Activated T-helper 17 cell treated with anti-CD3 and anti-CD28 coated beads, Interleukin-2, amount 50 U/mL, for 72 hours (primary cell): Measurements from ENCODE around the gene AUTS2. TPM values are rescaled to one million over a fixed set of nuclear protein-coding genes. Genes with fewer than 3 reads are reported as not detected.
"Not testable (repeated sequence)": the region's sequence is repeated elsewhere in the genome, so short reads cannot be mapped to it uniquely, and the experiment has no call there.

Experiments used
- ATAC-seq: fragments of 150-1000 bp; cut with Tn5 transposase; replicated peaks from 2 replicates; pipeline ENCODE4 v1.10.0; 2021; ENCODE audit warnings: mild to moderate bottlenecking, moderate library complexity
- H3K27ac Mint-ChIP-seq: one replicate; pipeline ENCODE4 v1.8.0; 2022; ENCODE audit warnings: mixed read lengths
- H3K27me3 Mint-ChIP-seq: one replicate; pipeline ENCODE4 v1.8.0; 2022; ENCODE audit warnings: mixed read lengths
- H3K36me3 Mint-ChIP-seq: one replicate; pipeline ENCODE4 v1.8.0; 2022; ENCODE audit warnings: low read depth, mild to moderate bottlenecking, mixed read lengths
- H3K4me1 Mint-ChIP-seq: one replicate; pipeline ENCODE4 v1.8.0; 2022; ENCODE audit warnings: mixed read lengths
- H3K4me3 Mint-ChIP-seq: one replicate; pipeline ENCODE4 v1.8.0; 2022; ENCODE audit warnings: mild to moderate bottlenecking, mixed read lengths
- H3K9me3 Mint-ChIP-seq: one replicate; pipeline ENCODE4 v1.8.0; 2022; ENCODE audit warnings: mixed read lengths
- total RNA-seq, 2 donors: library from RNA; stranded (reverse); gene quantifications; one replicate each; pipeline ENCODE4 v1.2.3, GENCODE V29; 2022

AUTS2 gene
- total RNA-seq, 2 donors from 2014 or later = 20.1 to 39.9 TPM

- no peak for ATAC-seq
- Mint-ChIP-seq H3K36me3 (no peaks in the 10 kb centered on the region), H3K4me1 (peaks cover 3% of the 10 kb centered on the region), H3K27me3 (no peaks in the 10 kb centered on the region), H3K4me3 (no peak overlapping the region), H3K9me3 (no peaks in the 10 kb centered on the region), H3K27ac (no peak overlapping the region)
These were observed 762.3 kb downstream of the AUTS2 start for GRCh38 chr7:70360557-70360956.

GRCh38 chr7:70361821-70362220 lies 763.5 kb downstream of the AUTS2 start:
- Mint-ChIP-seq H3K36me3 (no peaks in the 10 kb centered on the region), H3K27ac (no peak overlapping the region), H3K9me3 (peaks cover 7% of the 10 kb centered on the region), H3K4me3 (no peak overlapping the region), H3K27me3 (no peaks in the 10 kb centered on the region), H3K4me1 (peaks cover 3% of the 10 kb centered on the region)
- peak; percentile 64 for ATAC-seq

- H3K27ac Mint-ChIP-seq, ATAC-seq, H3K9me3 Mint-ChIP-seq, H3K4me3 Mint-ChIP-seq, H3K27me3 Mint-ChIP-seq, H3K36me3 Mint-ChIP-seq, H3K4me1 Mint-ChIP-seq: not testable (repeated sequence)
These were observed 766.1 kb downstream of the AUTS2 start for GRCh38 chr7:70364393-70364792.

- H3K36me3 Mint-ChIP-seq = no peaks in the 10 kb centered on the region
- H3K4me3 Mint-ChIP-seq = no peak overlapping the region
- H3K27ac Mint-ChIP-seq = no peak overlapping the region
- no peak for ATAC-seq
- no peaks in the 10 kb centered on the region for H3K4me1 Mint-ChIP-seq
- H3K9me3 Mint-ChIP-seq = peaks cover under 1% of the 10 kb centered on the region
- no peaks in the 10 kb centered on the region for H3K27me3 Mint-ChIP-seq
These were observed 773.4 kb downstream of the AUTS2 start for GRCh38 chr7:70371652-70372051.

- no peak overlapping the region for H3K4me3 Mint-ChIP-seq
- no peaks in the 10 kb centered on the region for H3K4me1 Mint-ChIP-seq
- no peaks in the 10 kb centered on the region for H3K36me3 Mint-ChIP-seq
- H3K9me3 Mint-ChIP-seq = no peaks in the 10 kb centered on the region
- H3K27ac Mint-ChIP-seq = no peak overlapping the region
- H3K27me3 Mint-ChIP-seq = no peaks in the 10 kb centered on the region
- no peak for ATAC-seq
These were observed 774.7 kb downstream of the AUTS2 start for GRCh38 chr7:70372768-70373515.

GRCh38 chr7:70374772-70375533 lies 776.7 kb downstream of the AUTS2 start:
- Mint-ChIP-seq H3K27ac (no peak overlapping the region), H3K4me1 (no peaks in the 10 kb centered on the region), H3K9me3 (no peaks in the 10 kb centered on the region), H3K27me3 (no peaks in the 10 kb centered on the region), H3K4me3 (no peak overlapping the region), H3K36me3 (no peaks in the 10 kb centered on the region)
- ATAC-seq = no peak

GRCh38 chr7:70376561-70377031 lies 778.3 kb downstream of the AUTS2 start:
- Mint-ChIP-seq H3K27me3 (no peaks in the 10 kb centered on the region), H3K27ac (no peak overlapping the region), H3K4me1 (no peaks in the 10 kb centered on the region), H3K4me3 (no peak overlapping the region), H3K36me3 (no peaks in the 10 kb centered on the region), H3K9me3 (no peaks in the 10 kb centered on the region)
- ATAC-seq = no peak

GRCh38 chr7:70377957-70378356 lies 779.7 kb downstream of the AUTS2 start:
- no peaks in the 10 kb centered on the region for H3K36me3 Mint-ChIP-seq
- no peak for ATAC-seq
- H3K4me3 Mint-ChIP-seq = no peak overlapping the region
- H3K4me1 Mint-ChIP-seq = no peaks in the 10 kb centered on the region
- no peak overlapping the region for H3K27ac Mint-ChIP-seq
- peaks cover 4% of the 10 kb centered on the region for H3K27me3 Mint-ChIP-seq
- peaks cover 6% of the 10 kb centered on the region for H3K9me3 Mint-ChIP-seq

GRCh38 chr7:70379210-70379609 lies 780.9 kb downstream of the AUTS2 start:
- peaks cover 4% of the 10 kb centered on the region for H3K27me3 Mint-ChIP-seq
- peaks cover 6% of the 10 kb centered on the region for H3K9me3 Mint-ChIP-seq
- ATAC-seq = no peak
- no peak overlapping the region for H3K27ac Mint-ChIP-seq
- no peaks in the 10 kb centered on the region for H3K4me1 Mint-ChIP-seq
- no peak overlapping the region for H3K4me3 Mint-ChIP-seq
- no peaks in the 10 kb centered on the region for H3K36me3 Mint-ChIP-seq

- no peak overlapping the region for H3K27ac Mint-ChIP-seq
- ATAC-seq = no peak
- no peak overlapping the region for H3K4me3 Mint-ChIP-seq
- no peaks in the 10 kb centered on the region for H3K36me3 Mint-ChIP-seq
- peaks cover 6% of the 10 kb centered on the region for H3K9me3 Mint-ChIP-seq
- peaks cover 4% of the 10 kb centered on the region for H3K27me3 Mint-ChIP-seq
- no peaks in the 10 kb centered on the region for H3K4me1 Mint-ChIP-seq
These were observed 782.2 kb downstream of the AUTS2 start for GRCh38 chr7:70380421-70381015.

- H3K27me3 Mint-ChIP-seq = peaks cover 4% of the 10 kb centered on the region
- H3K9me3 Mint-ChIP-seq = peaks cover 6% of the 10 kb centered on the region
- no peak overlapping the region for H3K27ac Mint-ChIP-seq
- H3K4me1 Mint-ChIP-seq = no peaks in the 10 kb centered on the region
- no peak overlapping the region for H3K4me3 Mint-ChIP-seq
- H3K36me3 Mint-ChIP-seq = no peaks in the 10 kb centered on the region
- ATAC-seq = no peak
These were observed 784.9 kb downstream of the AUTS2 start for GRCh38 chr7:70383066-70383782.

GRCh38 chr7:70384024-70384423 lies 785.7 kb downstream of the AUTS2 start:
- H3K4me1 Mint-ChIP-seq = no peaks in the 10 kb centered on the region
- H3K27ac Mint-ChIP-seq = no peak overlapping the region
- no peaks in the 10 kb centered on the region for H3K36me3 Mint-ChIP-seq
- peaks cover 6% of the 10 kb centered on the region for H3K9me3 Mint-ChIP-seq
- no peak for ATAC-seq
- H3K4me3 Mint-ChIP-seq = no peak overlapping the region
- peaks cover 4% of the 10 kb centered on the region for H3K27me3 Mint-ChIP-seq

- peak; percentile 29 for ATAC-seq
- peaks cover 4% of the 10 kb centered on the region for H3K27me3 Mint-ChIP-seq
- no peak overlapping the region for H3K4me3 Mint-ChIP-seq
- no peaks in the 10 kb centered on the region for H3K4me1 Mint-ChIP-seq
- H3K9me3 Mint-ChIP-seq = peaks cover 6% of the 10 kb centered on the region
- no peaks in the 10 kb centered on the region for H3K36me3 Mint-ChIP-seq
- no peak overlapping the region for H3K27ac Mint-ChIP-seq
These were observed 786.6 kb downstream of the AUTS2 start for GRCh38 chr7:70384891-70385290.

GRCh38 chr7:70387217-70387616 lies 788.9 kb downstream of the AUTS2 start:
- no peak for ATAC-seq
- no peaks in the 10 kb centered on the region for H3K4me1 Mint-ChIP-seq
- H3K36me3 Mint-ChIP-seq = no peaks in the 10 kb centered on the region
- no peaks in the 10 kb centered on the region for H3K27me3 Mint-ChIP-seq
- H3K9me3 Mint-ChIP-seq = peaks cover under 1% of the 10 kb centered on the region
- H3K27ac Mint-ChIP-seq = no peak overlapping the region
- H3K4me3 Mint-ChIP-seq = no peak overlapping the region
